OCI-LY1 (cell line): Measurements from ENCODE around the gene CTNNA1.

Experiments used
- H2AFZ ChIP-seq: fragments of 200-600 bp; sonication (generic), shearing (Covaris generic); 2 replicates; pipeline ENCODE4 v1.6.0; 2014; ENCODE audit warnings: antibody characterized with exemption, mild to moderate bottlenecking, low read length
- H3F3A ChIP-seq: fragments of 200-600 bp; sonication (generic), shearing (Covaris generic); 2 replicates; pipeline ENCODE4 v1.6.0; 2014; ENCODE audit warnings: mild to moderate bottlenecking, antibody characterized with exemption, low read length, moderate library complexity; ENCODE audit not compliant: insufficient read depth
- H3K27ac ChIP-seq: fragments of 200-600 bp; sonication (generic); 2 replicates; pipeline ENCODE4 v1.5.1; 2014; ENCODE audit warnings: low read length, mixed run types, mild to moderate bottlenecking, low read depth; ENCODE audit not compliant: poor library complexity, severe bottlenecking
- H3K27me3 ChIP-seq: fragments of 200-600 bp; sonication (generic); 2 replicates; pipeline ENCODE4 v1.6.0; 2014; ENCODE audit warnings: antibody characterized with exemption, mild to moderate bottlenecking, low read length, moderate library complexity; ENCODE audit not compliant: insufficient read depth
- H3K36me3 ChIP-seq: fragments of 200-600 bp; sonication (generic); 2 replicates; pipeline ENCODE4 v1.6.1; 2014; ENCODE audit warnings: mild to moderate bottlenecking, antibody characterized with exemption, low read length, moderate library complexity, mixed read lengths; ENCODE audit not compliant: insufficient read depth
- H3K4me1 ChIP-seq: fragments of 200-600 bp; sonication (generic); 2 replicates; pipeline ENCODE4 v1.5.1; 2014; ENCODE audit warnings: mild to moderate bottlenecking, low read length, moderate library complexity; ENCODE audit not compliant: insufficient read depth, severe bottlenecking
- H3K4me2 ChIP-seq: fragments of 200-600 bp; sonication (generic), shearing (Covaris generic); 2 replicates; pipeline ENCODE4 v1.6.1; 2014; ENCODE audit warnings: low read length
- H3K4me3 ChIP-seq: fragments of 200-600 bp; sonication (generic); 2 replicates; pipeline ENCODE4 v1.5.1; 2014; ENCODE audit warnings: low read length, low read depth, mild to moderate bottlenecking, mixed read lengths; ENCODE audit not compliant: poor library complexity, severe bottlenecking
- H3K79me2 ChIP-seq: fragments of 200-600 bp; shearing (Covaris generic); 2 replicates; pipeline ENCODE4 v1.6.1; 2016; ENCODE audit warnings: mixed run types, low read length, mixed read lengths; ENCODE audit not compliant: insufficient read depth
- H3K9ac ChIP-seq: fragments of 200-600 bp; sonication (generic), shearing (Covaris generic); 2 replicates; pipeline ENCODE4 v1.6.1; 2014; ENCODE audit warnings: mild to moderate bottlenecking, low read length, mixed read lengths
- H3K9me2 ChIP-seq: fragments of 200-600 bp; sonication (generic), shearing (Covaris generic); 2 replicates; pipeline ENCODE4 v1.6.1; 2014; ENCODE audit warnings: low read depth, mild to moderate bottlenecking, low read length, mixed read lengths
- H3K9me3 ChIP-seq: fragments of 200-600 bp; shearing (Covaris generic); 2 replicates; pipeline ENCODE4 v1.6.1; 2014; ENCODE audit warnings: low read length, mixed read lengths
- H4K20me1 ChIP-seq: fragments of 200-600 bp; sonication (generic), shearing (Covaris generic); 2 replicates; pipeline ENCODE4 v1.6.0; 2016; ENCODE audit warnings: mild to moderate bottlenecking, low read length; ENCODE audit not compliant: insufficient read depth
- EZH2 ChIP-seq: fragments of 200-600 bp; sonication (generic), shearing (Covaris generic); IDR thresholded peaks from 2 replicates; pipeline ENCODE4 v1.8.0; 2017; ENCODE audit warnings: borderline replicate concordance, mixed run types, mild to moderate bottlenecking, antibody characterized with exemption, low read length, moderate library complexity, mixed read lengths
- TF ChIP-seq, protein P1 (sequence below): fragments of 200-600 bp; sonication (generic), shearing (Covaris generic); IDR thresholded peaks from 2 replicates; pipeline ENCODE4 v1.5.1; 2017; ENCODE audit warnings: mild to moderate bottlenecking, antibody characterized with exemption, low read length, moderate library complexity, mixed read lengths

The CTNNA1 gene

DNA sequence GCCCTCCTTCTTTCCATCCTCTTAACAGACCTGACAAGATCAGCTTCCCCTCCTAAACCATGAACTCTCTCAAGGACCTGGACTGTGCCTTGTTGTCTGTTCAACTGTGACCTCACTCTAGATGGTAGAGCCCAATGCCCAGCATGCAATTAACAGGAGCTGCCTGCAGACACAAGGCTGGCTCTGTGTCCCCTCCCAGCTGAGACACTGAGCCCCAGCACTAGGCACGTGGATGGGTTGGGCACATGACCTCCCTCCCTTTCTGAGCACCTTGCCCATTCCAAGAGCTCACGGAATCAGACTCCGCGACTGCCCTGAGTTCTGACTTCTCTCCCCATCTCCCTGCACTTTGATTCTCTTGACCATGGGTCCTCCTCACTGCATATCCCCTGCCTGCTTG, 215.4 kb downstream of the CTNNA1 start:
- H4K20me1 ChIP-seq: no peaks in the 10 kb centered on the region
- no peak overlapping the region for H3K4me2 ChIP-seq
- H3K4me3 ChIP-seq: no peak overlapping the region
- no peak overlapping the region for H3K27ac ChIP-seq
- H2AFZ ChIP-seq: no peak overlapping the region
- no peaks in the 10 kb centered on the region for H3K27me3 ChIP-seq
- H3K36me3 ChIP-seq: no peaks in the 10 kb centered on the region
- H3K9ac ChIP-seq: no peak overlapping the region
- H3K9me2 ChIP-seq: no peaks in the 10 kb centered on the region
- TF ChIP-seq, protein P1, sequence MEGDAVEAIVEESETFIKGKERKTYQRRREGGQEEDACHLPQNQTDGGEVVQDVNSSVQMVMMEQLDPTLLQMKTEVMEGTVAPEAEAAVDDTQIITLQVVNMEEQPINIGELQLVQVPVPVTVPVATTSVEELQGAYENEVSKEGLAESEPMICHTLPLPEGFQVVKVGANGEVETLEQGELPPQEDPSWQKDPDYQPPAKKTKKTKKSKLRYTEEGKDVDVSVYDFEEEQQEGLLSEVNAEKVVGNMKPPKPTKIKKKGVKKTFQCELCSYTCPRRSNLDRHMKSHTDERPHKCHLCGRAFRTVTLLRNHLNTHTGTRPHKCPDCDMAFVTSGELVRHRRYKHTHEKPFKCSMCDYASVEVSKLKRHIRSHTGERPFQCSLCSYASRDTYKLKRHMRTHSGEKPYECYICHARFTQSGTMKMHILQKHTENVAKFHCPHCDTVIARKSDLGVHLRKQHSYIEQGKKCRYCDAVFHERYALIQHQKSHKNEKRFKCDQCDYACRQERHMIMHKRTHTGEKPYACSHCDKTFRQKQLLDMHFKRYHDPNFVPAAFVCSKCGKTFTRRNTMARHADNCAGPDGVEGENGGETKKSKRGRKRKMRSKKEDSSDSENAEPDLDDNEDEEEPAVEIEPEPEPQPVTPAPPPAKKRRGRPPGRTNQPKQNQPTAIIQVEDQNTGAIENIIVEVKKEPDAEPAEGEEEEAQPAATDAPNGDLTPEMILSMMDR: no peak
- TF ChIP-seq EZH2: no peak
- H3K9me3 ChIP-seq: no peaks in the 10 kb centered on the region
- H3F3A ChIP-seq: no peaks in the 10 kb centered on the region
- peaks cover 7% of the 10 kb centered on the region for H3K4me1 ChIP-seq
- H3K79me2 ChIP-seq: no peaks in the 10 kb centered on the region

DNA sequence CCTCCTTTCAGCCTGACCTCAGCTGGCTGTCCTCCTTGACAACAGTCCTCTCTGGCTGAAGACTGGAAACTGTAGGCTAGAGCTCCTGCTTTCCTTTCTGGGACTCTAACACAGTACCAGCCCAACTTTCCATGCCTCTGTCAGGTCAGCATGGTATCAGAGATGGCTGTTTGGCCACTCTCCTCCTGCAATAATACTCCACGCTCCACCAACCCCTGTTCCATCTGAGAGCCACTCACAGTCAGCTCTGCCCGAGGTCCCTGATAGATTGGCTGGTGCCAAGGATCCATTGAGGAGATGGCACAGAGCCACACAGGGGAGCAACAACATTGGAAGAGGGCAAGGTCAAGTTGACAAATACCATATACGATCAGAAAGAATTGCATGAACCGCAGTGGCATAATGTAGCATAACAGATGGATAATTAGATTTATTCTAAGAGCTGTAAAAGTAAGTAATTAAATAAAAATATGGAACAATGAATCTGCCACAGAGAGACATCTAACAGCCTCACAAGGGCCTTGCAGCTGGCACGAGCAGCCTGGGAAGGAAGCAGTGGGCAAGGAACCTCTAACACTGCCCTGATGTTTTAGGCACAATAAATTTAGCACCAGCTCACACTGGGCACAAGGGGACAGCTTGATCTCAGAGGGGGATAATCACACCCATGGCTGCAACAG, 216.2 kb downstream of the CTNNA1 start:
- Histone ChIP-seq H3K4me3 (no peak overlapping the region), H3K4me2 (no peak overlapping the region), H3K27me3 (no peaks in the 10 kb centered on the region), H3K27ac (no peak overlapping the region), H4K20me1 (no peaks in the 10 kb centered on the region), H2AFZ (no peak overlapping the region), H3K9ac (no peak overlapping the region), H3K79me2 (no peaks in the 10 kb centered on the region), H3K36me3 (no peaks in the 10 kb centered on the region), H3K4me1 (peaks cover 7% of the 10 kb centered on the region), H3K9me3 (no peaks in the 10 kb centered on the region), H3F3A (no peaks in the 10 kb centered on the region), H3K9me2 (no peaks in the 10 kb centered on the region)
- TF ChIP-seq EZH2: no peak
- TF ChIP-seq, protein P1: no peak

DNA sequence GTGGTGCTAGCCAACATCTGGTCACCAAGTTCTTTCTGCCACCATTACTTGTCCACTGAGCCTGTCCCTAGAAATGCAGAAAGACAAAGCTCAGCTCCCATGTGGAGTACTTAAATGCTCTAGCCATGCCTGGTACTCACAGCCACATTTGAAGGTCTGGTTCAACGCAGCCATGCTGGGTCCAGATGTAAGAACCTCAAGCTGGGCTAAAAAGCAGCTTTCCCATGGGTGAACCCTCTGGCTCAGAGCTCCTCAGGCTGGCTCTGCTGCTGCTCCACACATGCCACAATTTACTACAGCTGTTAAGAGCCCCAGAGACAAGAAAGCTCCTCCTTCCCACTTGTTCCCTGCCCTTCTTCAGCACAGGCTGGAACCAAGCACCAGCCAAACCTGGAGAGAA, 219.0 kb downstream of the CTNNA1 start:
- Histone ChIP-seq H4K20me1 (no peaks in the 10 kb centered on the region), H3K9me3 (no peaks in the 10 kb centered on the region), H3K36me3 (no peaks in the 10 kb centered on the region), H3K4me2 (no peak overlapping the region), H3K79me2 (no peaks in the 10 kb centered on the region), H3K9ac (no peak overlapping the region), H3K9me2 (no peaks in the 10 kb centered on the region), H3F3A (no peaks in the 10 kb centered on the region), H3K27ac (no peak overlapping the region), H3K4me1 (peaks cover 13% of the 10 kb centered on the region), H3K27me3 (no peaks in the 10 kb centered on the region), H2AFZ (no peak overlapping the region), H3K4me3 (no peak overlapping the region)
- no peak for TF ChIP-seq EZH2
- TF ChIP-seq, protein P1: no peak
